Mononuclear cell (primary cell): ENCODE data around the gene KIF26A. TPM values are rescaled to one million over a fixed set of nuclear protein-coding genes. Genes with fewer than 3 reads are reported as not detected.
"Not testable (repeated sequence)": the region's sequence is repeated elsewhere in the genome, so short reads cannot be mapped to it uniquely, and the experiment has no call there.

Experiments
- H3K27me3 ChIP-seq: 2 replicates; pipeline ENCODE4 v1.6.0; 2011; ENCODE audit warnings: low read length, control low read depth; ENCODE audit not compliant: insufficient read depth
- H3K4me1 ChIP-seq: 2 replicates; pipeline ENCODE4 v1.5.1; 2011; ENCODE audit warnings: mild to moderate bottlenecking, low read length, control low read depth; ENCODE audit not compliant: insufficient read depth
- H3K4me3 ChIP-seq: 2 replicates; pipeline ENCODE4 v1.5.1; 2011; ENCODE audit warnings: mild to moderate bottlenecking, low read length, moderate library complexity
- H3K9me3 ChIP-seq: 2 replicates; pipeline ENCODE4 v1.5.1; 2011; ENCODE audit warnings: low read depth, mild to moderate bottlenecking, control low read depth, low read length
- total RNA-seq: library from RNA; depleted of rRNA; stranded (reverse); fragments of >200 nt; gene quantifications from one replicate; pipeline ENCODE4 v1.2.3, GENCODE V29; 2012

The KIF26A gene
- total RNA-seq, 1 donor = not detected

DNA sequence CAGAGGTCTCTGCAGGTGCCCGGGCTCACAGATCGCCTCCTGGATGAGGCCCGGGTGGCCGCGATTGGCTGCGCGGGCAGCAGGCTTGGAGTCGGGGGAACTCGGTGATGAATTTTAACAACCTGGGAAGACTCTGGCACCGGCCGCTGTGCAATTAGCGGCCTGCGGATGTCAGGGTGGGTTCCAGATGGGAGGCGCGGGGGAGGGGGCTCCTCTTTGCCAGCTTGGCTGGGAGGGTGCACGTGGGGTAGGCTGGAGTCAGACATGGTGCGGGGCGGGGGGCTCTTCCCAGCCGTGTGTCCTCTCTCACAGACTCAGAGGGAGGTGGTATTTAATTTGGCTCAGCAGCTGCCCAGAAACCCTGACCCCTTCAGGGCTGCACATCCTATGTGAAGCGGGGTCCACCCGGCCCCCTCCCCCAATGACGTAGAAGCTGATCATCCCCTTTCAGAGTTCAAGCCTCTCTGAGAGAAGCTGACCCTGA is 81.4 kb downstream of the KIF26A start:
- Histone ChIP-seq H3K4me1 (no peaks in the 10 kb centered on the region), H3K27me3 (no peaks in the 10 kb centered on the region)

DNA sequence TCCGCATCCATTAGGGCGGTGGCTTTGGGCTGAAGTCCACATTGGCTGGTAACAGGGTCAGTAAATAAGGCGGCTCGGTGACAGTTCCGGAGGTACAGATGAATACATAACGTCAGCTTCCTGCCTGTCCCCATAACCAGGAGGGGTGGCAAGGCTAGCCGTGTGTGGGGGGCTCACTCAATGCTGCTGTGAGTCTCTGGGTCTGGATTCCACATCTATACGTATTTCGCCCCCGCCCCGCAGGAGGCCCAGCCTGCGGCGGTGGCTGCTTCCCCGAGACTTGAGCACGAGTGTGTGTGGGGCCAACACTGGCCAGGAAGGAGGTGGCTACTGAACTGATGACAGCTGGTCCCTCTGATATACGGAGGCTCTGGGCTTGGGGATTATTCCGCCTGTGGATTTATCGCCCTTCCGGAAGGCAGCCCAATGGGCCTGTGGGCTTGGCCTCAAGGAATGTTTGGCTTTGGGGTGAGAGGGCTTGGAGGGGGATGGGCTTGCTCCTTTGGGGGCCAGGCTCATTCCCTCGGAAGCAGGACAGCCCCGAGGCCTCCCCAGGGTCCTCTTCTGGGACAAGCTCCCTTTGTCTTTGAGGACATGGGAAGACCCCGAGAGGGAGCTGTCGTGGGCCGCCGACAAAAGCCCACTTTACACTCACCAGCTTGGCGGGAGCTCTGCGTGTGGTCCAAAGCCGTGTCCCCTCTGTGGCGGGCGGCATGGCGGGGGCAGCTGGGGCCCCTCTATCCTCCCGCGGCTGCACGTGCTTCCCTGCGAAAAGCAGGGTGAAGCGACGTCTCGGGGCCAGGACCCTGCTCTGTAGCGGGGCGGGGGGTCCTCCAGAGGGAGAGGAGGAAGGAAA is 82.1 kb downstream of the KIF26A start:
- Histone ChIP-seq H3K27me3 (no peaks in the 10 kb centered on the region), H3K4me1 (no peaks in the 10 kb centered on the region), H3K4me3 (no peak overlapping the region), H3K9me3 (no peaks in the 10 kb centered on the region)

More for the DNA sequence above, 81.4 kb downstream of the KIF26A start:
- Histone ChIP-seq H3K9me3 (no peaks in the 10 kb centered on the region), H3K4me3 (no peak overlapping the region)

DNA sequence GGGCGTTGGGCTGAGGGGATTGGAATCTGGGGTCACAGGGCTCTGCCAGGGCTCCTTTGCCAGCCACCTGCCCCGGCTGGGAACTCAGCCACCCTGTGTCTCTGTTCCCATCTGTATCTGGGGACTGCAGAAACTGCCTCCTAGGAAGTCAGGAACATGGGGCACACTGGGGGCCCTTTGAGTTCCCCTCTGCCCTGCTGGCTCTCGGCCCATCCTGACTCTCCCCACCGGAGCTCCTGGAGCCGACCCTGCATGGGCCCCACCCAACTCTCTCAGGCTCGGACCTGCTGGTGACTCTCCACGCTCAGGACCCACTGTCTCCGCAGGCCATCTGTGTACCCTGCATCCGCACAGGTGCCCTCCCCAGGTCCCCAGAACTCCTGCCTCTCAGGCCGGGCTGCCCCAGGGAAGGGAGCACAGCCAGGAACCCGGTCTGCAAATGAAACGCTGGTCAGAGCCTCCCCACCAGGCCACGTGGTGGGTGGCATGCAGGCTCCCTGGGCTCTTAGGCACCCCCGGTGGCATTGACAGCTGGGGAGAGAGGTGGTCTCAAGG is 82.8 kb downstream of the KIF26A start:
- Histone ChIP-seq H3K4me1 (no peaks in the 10 kb centered on the region), H3K4me3 (no peak overlapping the region), H3K27me3 (no peaks in the 10 kb centered on the region), H3K9me3 (no peaks in the 10 kb centered on the region)

DNA sequence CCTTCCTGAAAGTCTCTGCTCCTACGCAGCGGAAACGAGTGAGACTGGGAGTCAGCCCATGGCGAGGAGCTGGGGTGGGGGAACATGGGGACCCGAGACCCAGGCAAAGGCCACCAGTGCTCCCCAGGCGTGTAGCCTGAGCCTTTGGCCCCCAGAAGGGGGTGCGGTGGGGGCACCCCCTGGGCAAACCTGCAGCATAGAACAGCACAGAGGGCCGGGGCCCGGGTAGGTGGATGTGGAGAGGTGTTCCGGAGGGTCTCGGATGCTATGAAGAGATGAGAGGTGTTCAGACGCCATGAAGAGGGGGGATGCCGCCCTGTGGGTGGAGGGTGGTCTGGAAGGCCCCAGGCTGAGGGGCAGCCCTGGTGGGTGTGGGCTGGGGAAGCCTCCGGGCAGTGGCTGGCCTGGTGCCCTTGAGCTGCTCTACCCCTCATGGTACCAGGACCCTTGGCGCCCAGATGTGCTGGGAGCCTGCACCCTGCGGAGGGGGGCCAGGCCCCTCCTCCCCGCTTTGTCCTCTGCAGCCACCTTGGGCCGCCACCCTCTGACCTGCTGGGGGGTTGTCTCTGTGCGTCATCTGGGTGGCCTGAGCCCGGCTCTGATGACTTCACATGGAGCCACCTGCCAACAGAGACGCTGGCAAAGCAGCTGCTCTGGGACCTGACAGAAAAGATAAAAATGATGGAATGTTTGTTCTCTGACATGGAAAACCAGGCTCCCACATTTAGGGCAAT is 83.4 kb downstream of the KIF26A start:
- Histone ChIP-seq H3K27me3 (no peaks in the 10 kb centered on the region), H3K9me3 (no peaks in the 10 kb centered on the region), H3K4me1 (no peaks in the 10 kb centered on the region), H3K4me3 (no peak overlapping the region)

DNA sequence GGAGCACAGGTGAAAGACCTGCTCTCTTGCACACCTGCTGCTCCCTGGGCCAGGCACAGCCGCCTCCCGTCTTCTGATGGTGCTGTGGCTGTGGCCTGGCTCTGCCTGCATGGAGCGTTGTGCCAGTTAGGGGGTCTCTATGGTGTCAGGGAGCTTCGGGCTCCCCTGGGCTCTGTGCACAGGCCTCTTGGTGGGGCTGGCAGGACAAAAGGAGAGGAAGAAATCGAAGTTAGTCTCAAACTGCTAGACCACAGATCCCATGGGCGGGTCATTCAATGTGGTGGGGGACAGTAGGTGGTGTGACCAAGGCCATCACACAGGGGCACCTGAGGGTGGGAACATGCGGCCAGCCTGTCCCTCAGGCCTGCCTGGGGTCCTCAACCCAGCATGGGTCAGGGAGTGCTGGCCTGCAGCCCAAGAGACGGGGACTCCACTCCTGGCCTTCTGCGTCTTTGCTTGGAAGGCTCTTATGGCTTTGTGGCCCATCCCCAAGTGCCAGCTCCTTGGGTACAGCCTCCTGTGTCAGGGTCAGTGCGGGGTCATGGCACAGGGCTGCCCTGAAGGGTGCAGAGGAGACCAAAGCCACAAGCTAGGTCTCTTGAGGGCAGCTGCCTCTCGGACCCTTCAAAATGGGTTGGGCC is 84.1 kb downstream of the KIF26A start:
- H3K27me3 ChIP-seq = no peaks in the 10 kb centered on the region
- H3K9me3 ChIP-seq = no peaks in the 10 kb centered on the region
- no peaks in the 10 kb centered on the region for H3K4me1 ChIP-seq
- no peak overlapping the region for H3K4me3 ChIP-seq

DNA sequence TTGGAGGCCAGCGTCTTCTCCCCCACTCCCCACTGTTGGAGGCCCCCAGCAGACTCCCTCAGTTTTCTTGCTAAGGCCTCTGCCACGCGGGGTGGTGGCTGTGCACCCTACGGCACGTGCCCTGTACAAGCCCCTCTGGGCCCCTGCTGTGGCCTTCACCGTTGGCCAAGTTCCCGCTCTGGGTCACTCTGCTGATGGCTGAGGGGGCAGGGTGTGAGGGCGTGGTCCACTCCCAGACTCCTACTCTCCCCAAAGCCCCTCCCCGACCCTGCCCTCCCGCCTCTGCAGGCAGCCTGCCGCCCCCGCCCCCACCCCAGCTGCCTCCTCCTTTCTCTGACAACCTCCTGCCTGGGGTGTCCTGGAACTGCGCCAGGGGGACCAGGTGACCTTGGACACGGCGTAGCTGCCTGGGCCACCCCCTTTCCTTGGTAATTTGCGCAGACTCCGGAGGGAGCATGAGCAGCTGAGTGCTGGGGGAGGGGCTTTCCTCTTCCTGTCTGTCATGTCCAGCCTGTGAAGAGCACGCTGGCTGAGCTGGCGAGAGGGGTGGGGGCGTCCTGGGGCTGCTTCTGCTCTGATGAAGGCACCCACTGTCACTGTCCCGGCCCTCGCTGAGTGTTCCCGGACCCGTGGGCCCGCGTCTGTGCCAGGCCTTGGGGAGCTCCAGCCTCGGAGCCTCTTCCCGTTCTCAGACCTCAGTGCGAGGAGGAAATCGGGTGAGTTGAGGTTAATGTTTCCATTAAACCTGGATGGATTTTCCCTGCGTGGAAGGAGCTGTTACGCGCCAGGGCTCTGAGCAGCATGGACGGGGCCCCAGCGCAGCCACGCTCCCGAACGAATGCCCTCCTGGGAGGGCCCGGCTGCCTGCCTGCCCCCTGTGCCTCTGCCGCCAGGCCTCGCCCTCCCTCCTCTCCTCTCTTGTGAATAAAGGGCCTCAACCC is 85.0 kb downstream of the KIF26A start:
- no peak overlapping the region for H3K4me3 ChIP-seq
- H3K27me3 ChIP-seq = no peaks in the 10 kb centered on the region
- H3K4me1 ChIP-seq = no peaks in the 10 kb centered on the region
- H3K9me3 ChIP-seq = no peaks in the 10 kb centered on the region

DNA sequence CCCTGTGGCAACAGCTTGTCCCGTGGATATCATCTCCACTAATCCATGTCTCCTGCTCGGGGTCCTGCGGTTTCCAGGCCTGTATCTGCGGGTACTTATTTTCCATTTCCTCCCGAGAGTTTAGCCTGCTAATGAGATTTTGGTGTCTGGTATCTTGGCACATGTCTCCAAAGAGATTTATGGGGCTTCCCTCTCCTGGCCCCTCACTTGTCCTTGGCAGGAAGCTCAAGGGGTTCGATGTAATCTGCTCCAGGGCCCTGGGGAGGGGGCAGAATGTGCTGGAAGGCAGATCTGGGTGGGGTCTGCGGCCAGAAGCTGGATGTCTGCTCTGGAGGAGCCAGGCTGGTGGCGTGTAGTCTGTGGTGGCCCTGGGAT is 85.7 kb downstream of the KIF26A start:
- H3K9me3 ChIP-seq = no peaks in the 10 kb centered on the region
- H3K4me1 ChIP-seq = no peaks in the 10 kb centered on the region
- no peak overlapping the region for H3K4me3 ChIP-seq
- no peaks in the 10 kb centered on the region for H3K27me3 ChIP-seq

DNA sequence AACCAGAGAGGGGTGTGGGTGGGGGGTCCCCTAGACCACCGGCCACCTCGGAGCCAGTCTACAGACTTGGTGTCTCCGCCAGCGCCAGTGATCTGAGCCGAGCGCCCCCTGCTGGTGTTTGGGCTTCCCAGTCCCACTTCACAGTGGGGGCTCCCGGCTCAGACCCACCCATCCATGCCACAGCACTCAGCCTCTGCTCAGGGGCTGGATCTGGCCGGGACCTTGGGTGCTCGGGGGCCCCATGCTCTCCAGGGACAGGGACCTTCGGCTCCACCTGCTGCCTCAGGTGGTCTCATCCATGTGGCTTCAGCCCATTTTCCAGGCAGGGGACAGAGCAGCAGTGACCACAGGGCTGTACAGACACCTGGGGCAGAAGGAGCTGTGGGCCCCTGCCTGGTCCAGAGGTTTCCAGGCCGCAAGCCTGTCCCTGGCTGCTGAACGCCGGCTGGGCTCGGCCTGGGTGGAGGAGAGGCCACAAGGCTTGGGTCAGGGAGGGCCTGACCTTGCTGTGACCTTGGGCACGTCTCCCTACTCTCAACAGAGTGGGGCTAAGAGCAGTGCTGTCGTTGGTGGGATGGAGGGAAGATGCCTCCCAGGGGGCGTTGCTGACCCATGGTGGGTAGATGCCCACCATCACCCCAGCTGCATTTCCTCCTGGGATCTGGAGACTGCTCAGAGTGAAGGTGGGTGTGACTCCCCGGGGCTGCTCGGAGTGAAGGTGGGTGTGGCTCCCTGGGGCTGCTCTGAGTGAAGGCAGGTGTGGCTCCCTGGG is 86.3 kb downstream of the KIF26A start:
- H3K27me3 ChIP-seq = no peaks in the 10 kb centered on the region
- H3K9me3 ChIP-seq = no peaks in the 10 kb centered on the region
- H3K4me1 ChIP-seq = no peaks in the 10 kb centered on the region
- no peak overlapping the region for H3K4me3 ChIP-seq

DNA sequence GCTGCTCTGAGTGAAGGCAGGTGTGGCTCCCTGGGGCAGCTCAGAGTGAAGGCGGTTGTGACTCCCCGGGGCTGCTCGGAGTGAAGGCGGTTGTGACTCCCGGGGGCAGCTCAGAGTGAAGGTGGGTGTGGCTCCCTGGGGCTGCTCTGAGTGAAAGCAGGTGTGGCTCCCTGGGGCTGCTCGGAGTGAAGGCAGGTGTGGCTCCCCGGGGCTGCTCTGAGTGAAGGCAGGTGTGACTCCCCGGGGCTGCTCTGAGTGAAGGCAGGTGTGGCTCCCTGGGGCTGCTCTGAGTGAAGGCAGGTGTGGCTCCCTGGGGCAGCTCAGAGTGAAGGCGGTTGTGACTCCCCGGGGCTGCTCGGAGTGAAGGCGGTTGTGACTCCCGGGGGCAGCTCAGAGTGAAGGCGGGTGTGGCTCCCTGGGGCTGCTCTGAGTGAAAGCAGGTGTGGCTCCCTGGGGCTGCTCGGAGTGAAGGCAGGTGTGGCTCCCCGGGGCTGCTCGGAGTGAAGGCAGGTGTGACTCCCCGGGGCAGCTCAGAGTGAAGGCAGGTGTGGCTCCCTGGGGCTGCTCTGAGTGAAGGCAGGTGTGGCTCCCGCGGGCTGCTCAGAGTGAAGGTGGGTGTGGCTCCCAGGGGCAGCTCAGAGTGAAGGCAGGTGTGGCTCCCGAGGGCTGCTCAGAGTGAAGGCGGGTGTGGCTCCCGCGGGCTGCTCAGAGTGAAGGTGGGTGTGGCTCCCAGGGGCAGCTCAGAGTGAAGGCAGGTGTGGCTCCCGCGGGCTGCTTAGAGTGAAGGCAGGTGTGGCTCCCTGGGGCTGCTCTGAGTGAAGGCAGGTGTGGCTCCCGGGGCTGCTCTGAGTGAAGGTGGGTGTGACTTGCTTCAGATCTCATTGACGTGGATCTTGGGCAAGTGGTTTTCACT is 87.1 kb downstream of the KIF26A start:
- not testable (repeated sequence) for H3K27me3 ChIP-seq, H3K9me3 ChIP-seq, H3K4me3 ChIP-seq, H3K4me1 ChIP-seq

DNA sequence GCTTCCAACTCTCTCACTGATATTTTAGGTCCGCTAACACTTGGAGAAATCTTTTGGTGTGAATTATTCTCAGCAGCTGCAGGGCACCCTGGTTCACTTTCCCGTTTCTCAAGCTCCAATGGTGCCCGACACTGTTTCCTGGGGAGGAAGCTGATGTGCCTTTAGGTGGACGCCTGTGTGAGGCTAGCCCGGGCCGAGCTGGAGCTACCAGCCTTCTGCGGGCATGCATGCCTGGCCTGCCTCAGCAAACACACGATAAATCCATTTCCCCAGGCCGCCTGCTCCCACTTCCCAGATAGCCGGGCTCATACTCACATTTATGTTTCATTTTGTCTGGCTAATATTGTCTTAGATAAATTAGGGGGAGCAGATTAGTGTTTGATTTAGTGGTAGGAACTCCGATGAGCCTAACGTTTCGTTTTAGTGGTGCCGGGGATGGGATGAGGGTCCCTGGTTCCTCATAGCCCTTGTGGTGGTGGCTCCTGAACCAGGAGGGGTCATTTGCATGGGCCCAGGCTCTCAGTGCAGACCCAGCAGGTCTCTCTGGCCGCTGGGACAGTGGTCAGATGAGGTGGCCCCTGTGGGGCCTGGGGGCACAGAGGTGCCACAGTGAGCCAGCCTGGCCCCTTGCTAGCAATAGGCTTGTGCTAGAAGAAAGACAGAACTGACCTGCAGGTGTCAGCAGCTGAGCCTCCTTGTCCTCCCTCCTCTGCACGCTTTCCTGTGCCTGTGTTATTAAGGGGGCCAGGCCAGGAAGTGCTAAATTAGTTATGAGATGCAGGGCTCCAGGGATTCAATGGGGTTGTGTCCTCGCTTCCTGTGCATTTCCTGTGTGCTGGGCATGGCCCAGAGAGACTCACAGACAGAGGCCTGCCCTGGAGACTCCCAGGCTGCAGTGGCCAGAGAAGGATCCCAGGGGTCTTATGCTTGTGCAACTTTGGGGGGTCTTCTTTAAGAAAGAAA is 88.3 kb downstream of the KIF26A start:
- no peaks in the 10 kb centered on the region for H3K27me3 ChIP-seq
- no peaks in the 10 kb centered on the region for H3K9me3 ChIP-seq
- H3K4me3 ChIP-seq = no peak overlapping the region
- H3K4me1 ChIP-seq = no peaks in the 10 kb centered on the region

DNA sequence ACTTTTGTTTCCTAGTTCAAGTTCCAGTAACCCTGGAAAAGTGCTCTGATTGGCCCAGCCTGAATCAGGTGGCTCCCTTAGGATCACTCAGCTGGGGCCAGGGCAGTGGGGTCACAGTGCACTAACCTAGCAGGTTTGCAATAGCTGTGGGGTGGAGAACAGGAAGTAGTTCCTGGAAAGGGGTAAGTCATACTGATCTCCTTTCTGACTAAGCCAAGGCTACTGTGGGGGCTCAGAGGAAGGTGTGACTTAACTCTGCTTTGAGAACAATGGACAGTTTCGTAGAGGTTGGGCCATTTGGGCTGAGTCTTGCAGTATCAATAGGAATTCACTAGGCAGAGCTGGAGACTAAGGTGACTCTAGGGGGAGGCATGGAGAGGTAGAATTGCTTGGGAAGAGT is 89.4 kb downstream of the KIF26A start:
- no peaks in the 10 kb centered on the region for H3K4me1 ChIP-seq
- H3K27me3 ChIP-seq = no peaks in the 10 kb centered on the region
- no peaks in the 10 kb centered on the region for H3K9me3 ChIP-seq
- H3K4me3 ChIP-seq = no peak overlapping the region

DNA sequence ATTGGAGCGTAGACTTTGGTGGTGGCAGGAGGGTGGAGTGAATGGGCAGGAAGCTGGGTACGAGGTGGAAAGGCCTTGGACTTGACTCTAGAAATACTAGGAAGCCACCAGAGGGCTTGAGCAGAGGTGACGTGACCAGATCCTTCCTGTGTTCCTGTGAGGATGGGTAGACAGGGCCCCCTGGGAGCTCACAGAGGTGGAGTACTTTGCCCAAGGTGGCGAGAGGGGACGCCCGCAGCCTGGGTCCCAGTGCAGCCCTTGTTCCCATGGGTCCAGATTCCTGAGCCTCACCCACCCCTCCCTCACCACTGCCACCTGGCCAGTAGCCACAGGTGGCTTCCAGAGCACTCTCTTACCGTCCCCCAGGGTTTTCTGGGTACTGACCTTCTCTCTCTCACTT is 89.8 kb downstream of the KIF26A start:
- no peaks in the 10 kb centered on the region for H3K4me1 ChIP-seq
- H3K9me3 ChIP-seq = no peaks in the 10 kb centered on the region
- H3K27me3 ChIP-seq = no peaks in the 10 kb centered on the region
- H3K4me3 ChIP-seq = no peak overlapping the region
